ENCODE data around the gene SPATC1L.
"Not testable (repeated sequence)": the region's sequence is repeated elsewhere in the genome, so short reads cannot be mapped to it uniquely, and the experiment has no call there.

Gene SPATC1L

DNA sequence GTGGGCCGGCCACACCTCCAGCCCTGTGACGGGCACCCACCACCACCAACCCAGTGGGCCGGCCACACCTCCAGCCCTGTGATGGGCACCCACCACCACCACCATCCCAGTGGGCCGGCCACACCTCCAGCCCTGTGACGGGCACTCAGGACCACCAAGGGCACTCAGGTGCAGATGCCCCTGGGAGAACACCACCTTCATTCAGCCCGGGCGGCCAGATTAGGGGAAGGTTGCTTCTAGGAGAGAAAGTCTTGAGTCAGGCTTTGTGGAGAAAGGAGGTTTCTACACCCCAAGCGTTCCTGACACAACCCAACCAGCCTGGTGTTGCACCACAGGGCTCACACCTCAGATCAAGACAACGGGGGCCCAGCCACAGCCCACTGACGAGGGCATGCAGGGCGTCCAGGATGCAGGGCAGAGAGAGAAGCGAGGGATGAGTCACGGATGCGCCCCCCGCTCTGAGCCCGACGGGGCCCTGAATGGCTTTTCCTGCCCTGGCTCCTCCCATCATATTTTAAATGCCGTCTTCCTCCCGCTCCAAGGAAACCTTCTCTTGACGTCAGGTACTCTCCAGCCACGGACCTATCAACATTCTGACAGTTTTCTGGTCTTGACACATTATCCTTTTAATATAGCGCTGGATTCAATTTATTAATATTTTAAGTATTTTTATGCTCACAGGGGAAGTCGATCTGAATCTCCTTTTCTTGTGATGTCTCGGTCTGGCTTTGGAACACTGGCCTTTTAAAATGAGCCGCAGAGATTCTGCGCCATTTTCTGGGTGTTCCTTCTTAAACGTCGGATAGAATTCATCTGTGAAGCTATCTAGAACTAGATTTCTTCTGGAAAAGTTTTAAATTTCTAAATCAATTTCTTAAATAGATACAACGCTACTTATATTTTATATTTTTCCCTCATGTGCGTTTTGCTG, 631 bp upstream of the SPATC1L start:
- in situ Hi-C loops (cut with MboI; ENCODE audit: low sequenced_read_pairs), result no loop called here

DNA sequence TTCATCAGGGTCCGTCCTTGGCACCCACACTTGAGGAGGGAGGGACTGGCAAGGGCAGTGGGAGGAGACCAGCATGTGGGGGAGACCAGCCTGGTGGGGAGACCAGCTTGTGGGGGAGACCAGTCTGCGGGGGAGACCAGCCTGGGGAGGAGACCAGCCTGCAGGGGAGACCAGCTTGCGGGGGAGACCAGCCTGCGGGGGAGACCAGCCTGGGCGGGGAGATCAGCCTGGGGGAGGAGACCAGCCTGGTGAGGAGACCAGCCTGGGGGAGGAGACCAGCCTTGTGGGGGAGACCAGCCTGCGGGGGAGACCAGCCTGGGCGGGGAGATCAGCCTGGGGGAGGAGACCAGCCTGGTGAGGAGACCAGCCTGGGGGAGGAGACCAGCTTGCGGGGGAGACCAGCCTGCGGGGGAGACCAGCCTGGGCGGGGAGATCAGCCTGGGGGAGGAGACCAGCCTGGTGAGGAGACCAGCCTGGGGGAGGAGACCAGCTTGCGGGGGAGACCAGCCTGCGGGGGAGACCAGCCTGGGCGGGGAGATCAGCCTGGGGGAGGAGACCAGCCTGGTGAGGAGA, 836 bp downstream of the SPATC1L start:
- in situ Hi-C loops (cut with MboI; ENCODE audit: low sequenced_read_pairs), result not testable (repeated sequence)

DNA sequence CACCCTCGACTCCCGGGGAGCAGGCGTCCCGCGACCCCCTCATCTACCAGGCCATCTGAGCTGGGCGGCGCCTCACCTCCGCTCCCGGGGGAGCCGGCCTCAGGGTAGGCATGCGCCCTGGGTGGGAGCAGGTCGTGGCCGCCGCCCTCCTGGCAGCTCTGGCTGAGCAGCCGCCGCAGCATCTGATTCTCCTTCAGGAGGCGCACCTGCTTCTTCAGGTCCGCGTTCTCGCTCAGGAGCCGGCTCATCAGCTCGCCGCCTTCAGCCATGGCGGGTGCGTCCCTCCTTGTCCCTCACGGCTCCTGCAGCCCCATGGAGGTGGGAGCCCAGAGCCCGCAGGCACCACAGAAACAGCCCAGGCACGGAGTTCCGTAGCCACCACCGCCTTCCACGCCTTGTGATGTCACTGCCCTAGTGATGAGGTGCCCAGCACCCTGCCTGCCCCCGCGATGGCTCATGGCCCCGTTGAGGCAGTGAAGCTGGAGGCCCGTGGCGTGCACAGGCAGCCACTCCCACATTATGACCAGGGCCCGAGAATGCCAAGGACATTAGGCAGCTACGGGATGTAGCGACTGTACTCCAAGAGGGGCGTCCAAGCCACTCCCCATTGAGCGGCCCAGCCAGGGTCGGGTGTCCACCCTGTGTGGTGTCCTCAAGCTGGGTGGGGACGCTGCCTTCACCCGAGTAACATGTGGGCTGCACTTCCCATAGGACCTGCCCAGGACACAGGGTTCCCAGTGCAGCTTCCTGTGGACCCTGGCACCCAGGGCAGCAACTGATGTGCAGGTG, 1.5 kb downstream of the SPATC1L start:
- in situ Hi-C loops (cut with MboI; ENCODE audit: low sequenced_read_pairs), result no loop called here

DNA sequence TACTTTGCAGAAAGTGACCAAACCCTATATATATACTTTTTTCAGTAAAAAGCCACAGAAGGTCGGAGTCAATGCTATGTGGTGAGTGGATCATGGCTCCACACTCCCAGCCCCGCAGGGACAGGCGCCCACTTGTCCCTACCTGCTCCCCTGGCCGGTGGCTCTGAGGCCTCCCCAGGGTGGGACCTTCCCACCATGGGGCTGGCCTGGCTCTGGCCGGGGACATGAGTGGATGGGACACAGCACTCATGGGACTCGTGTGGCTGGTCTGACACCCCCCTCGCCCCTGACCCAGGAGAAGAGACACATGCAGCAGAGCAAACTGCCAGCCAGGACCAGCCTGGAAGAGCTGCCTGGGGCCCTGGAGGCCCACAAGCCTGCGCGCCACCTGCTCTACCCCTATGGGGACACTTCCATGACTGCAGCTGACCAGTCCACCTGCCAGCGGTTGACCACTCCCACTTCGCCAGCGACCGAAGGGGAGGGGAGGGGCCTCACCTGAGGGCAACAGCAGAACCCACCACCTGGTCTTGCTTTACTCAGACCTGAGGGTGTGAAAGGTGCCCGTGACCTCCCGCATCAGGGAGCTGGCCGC, 2.2 kb downstream of the SPATC1L start:
- in situ Hi-C loops (cut with MboI; ENCODE audit: low sequenced_read_pairs), result no loop called here

DNA sequence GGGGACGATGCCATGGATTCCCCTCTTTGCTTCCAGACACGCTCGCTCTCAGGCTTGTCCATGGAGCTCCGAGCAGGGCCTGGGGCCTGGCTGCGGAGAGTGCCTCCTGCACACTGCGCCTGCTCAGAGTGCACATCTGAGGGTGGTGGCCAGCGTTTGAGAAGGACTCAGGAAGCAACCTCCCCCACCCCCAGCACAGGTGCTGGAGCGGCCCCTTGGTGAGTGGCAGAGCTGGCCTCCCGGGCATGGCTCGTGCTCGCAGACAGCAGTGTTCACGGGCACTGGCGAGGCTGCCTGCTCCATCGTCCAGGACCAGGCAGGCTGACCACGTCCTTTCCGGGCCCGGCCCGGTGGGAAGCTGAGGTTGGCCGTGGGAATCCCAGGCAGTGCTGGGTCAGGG, 2.8 kb downstream of the SPATC1L start:
- in situ Hi-C loops (cut with MboI; ENCODE audit: low sequenced_read_pairs), result no loop called here

DNA sequence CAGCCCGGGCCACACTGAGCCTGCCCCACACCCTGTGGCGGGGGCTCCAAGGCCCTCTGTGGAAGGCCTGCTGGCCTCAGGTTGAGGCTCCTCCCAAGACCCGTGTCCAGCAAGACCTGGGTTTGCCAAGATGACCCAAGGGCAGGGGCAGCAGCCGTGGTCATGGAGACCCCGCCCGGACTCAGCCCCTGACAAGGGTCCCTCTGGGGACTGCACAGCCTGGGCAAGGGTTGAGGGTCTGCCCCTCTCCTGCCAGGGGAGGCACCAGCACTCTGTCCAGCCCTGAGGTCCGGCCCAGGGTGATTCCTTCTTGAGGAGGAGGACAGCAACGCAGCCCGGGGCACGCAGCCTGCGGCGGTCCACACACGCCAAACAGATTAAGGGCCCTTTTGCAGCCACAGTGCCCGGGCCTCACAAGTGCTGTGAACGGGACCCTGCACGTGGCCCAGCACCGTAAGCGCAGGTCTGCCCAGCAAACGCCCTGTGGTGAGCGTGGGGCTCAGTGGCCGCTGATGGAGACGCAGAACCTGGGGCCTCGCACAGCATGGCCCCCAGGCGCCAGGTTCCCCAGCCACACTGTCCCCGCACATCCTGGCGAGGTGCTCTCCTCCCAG, 3.4 kb downstream of the SPATC1L start:
- in situ Hi-C loops (cut with MboI; ENCODE audit: low sequenced_read_pairs), result no loop called here

DNA sequence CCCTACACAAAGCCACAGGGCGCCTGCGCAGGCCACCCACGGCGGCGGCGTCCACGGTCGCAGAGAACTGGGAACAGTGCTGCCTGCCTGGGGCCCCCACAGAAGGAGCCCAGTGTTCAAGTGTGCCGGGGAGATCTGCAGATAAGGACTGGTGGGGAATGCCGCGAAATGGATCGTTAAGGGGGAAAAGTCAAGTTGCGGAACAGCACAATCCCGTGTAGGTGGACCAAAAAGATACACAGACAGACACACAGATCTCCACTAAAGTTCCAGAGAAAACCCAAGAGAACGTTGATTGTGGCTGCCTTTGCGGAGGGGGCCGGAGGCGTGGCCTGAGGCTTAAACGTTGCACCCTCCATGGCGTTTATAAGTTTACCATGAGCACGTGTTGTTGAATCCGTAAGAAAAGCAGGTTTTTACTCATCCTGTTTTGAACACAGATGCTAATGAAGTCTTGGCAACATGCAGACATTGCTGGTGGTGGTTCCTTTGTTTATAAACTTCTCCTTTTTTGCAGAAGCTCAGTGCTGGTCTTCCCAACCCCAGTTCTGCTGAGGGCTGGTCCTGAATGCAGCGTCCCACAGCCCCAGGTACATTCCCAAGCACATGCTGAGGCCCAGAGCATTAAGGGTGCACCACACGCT, 4.1 kb downstream of the SPATC1L start:
- in situ Hi-C loops (cut with MboI; ENCODE audit: low sequenced_read_pairs), result no loop called here

DNA sequence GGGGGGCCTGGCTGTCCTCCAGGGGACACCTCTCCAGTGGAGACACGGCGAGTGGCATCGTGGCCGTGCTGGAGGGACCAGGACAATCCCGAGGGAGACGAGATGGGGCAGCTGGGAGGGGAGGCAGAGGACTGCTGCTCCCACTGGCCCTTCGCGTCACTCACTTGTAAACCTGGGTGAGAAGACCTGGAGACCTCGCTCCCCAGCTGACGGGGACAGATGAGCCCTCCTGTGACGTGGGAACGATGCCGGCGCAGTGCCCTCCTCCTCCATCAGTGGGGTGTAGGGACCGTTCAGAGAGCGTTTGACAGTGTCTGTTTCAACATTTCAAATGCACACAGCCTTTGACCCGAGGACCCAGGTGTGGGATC, 4.6 kb downstream of the SPATC1L start:
- in situ Hi-C loops (cut with MboI; ENCODE audit: low sequenced_read_pairs), result no loop called here

DNA sequence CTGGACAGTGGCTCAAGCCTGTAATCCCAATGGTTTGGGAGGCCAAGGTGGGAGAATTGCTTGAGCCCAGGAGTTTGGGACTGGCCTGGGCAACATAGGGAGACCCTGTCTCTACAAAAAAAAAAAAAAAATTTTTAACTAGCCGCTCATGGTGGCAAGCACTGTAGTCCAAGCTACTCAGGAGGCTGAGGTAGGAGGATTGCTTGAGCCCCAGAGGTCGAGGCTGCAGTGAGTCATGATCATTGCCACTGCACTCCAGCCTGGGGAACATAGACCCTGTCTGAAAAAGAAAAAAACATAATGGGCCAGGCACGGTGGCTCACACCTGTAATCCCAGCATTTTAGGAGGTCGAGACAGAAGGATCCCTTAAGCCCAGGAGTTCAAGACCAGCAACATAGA, 5.3 kb downstream of the SPATC1L start:
- in situ Hi-C loops (cut with MboI; ENCODE audit: low sequenced_read_pairs), result no loop called here

DNA sequence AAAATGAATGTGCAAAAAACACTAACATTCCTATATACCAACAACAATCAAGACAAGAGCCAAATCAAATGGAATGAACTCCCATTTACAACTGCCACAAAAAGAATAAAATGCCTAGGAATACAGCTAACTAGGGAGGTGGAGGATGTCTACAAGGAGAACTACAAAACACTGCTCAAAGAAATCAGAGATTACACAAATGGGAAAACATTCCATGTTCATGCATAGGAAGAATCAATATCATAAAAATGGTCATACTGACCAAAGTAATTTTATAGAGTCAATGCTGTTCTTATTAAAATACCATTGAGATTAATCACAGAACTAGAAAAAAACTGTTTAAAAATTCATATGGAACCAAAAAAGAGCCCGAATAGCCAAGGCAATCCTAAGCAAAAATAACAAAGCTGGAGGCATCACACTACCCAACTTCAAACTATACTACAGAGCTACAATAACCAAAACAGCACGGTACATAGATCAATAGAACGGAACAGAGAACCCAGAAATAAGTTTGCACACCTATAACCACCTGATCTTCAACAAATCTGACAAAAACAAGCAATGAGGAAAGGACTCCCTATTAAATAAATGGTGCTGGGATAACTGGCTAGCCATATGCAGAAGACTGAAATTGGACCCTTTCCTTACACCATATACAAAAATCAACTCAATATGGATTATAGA, 7.7 kb downstream of the SPATC1L start:
- in situ Hi-C loops (cut with MboI; ENCODE audit: low sequenced_read_pairs), result not testable (repeated sequence)

DNA sequence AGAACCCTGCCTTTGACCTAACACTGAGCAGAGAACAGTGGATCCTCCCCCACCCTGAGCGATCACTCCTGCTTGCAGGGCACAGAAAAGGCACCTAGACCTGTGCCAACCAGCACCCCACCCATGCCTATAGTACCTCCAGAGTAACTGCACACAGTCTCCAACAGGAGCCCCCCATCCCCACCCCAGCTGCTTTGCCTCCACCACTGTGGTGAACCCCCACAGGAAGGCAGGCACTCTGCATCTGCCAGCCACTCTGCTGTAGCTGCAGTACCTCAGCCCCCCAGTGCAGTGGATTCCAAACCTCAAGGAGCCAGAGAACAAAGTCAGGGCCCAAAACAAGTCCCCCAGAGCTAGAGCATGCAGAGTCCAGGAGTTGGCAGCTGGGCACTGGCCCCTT, 10.7 kb downstream of the SPATC1L start:
- in situ Hi-C loops (cut with MboI; ENCODE audit: low sequenced_read_pairs), result no loop called here

DNA sequence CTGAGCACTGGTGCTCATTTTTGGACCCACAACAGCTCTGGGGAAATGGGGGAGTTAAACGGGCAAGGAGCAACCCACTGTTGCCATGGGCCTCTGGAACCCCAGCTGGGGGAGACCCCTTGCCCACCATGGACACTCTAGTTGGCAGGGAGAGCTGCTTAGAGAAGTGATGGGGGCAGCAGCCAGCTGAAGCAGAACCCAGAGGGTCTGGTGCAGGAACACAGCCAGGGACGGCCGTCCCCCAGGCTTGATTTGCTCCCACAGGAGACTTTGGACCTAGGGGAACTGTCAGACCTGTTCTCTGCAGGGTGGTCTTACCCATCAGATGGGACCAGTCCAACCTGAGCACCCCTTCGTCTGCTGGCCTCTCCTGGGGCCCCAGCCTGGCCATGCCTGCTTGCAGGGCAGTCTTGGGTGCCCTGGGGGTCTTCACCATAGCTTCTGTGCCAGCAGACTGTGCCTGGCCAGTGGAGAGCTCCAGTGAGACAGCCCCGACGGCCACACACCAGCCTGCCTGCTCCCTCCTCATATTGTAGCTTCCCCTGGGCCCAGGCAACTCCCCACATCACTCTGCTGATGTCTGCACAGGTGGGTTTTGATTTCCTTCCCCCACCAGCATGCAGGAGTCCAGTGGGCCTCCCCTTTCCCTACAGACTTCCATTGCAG, 11.3 kb downstream of the SPATC1L start:
- in situ Hi-C loops (cut with MboI; ENCODE audit: low sequenced_read_pairs), result no loop called here

DNA sequence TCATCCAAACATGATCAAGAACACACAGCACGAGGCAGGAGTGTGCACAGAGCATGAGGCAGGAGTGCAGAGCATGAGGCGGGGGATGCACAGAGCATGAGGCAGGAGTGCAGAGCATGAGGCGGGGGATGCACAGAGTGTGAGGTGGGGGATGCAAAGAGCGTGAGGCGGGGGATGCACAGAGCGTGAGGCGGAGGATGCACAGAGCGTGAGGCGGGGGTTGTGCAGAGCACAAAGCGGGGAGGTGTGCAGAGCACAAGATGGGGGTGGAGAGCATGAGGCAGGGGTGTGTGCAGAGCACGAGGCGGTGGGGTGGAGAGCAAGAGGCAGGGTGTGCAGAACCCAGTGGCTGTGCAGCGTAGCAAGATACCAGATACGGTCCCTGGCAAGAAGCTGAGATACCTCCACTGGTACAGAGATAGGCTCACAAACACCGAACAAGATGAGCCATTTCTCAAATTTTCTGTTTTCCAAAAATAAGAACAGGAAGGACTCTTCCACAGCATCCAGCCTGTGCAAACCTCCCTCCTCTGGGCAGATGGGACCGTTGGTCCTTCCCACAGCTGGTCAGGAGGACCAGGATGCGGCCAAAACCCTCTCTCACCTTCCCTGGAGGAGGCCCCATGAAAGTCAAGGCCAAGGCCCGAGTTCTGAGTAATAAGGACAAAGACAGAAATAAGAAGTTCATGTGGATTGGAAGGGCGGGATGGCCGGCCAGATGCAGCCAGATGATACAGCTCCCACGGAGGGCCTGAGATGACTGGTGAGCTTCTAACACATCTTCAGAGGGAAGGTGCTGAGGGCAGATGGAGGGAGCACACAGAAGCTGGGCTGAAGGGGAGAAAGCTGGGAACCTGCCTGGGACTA, 12.0 kb downstream of the SPATC1L start:
- in situ Hi-C loops (cut with MboI; ENCODE audit: low sequenced_read_pairs), result no loop called here

DNA sequence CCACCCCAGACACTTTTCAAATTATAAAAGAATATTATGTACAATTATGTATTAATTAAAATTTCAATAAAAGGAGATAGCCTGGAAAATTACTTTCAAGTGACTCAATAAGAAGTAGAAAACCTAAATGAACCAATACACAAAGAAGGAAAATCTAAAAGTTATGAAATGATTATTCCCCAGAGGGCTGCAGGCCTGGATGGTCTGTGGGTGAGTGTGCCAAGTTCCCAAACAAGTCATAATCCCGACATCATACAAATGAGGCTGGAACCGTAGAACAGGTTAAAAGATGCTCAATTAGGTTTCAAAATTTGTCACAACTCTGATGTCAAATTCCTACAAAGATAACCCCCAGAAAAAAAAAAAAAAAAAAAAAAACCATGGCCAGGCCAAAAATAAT, 12.7 kb downstream of the SPATC1L start:
- in situ Hi-C loops (cut with MboI; ENCODE audit: low sequenced_read_pairs), result no loop called here

DNA sequence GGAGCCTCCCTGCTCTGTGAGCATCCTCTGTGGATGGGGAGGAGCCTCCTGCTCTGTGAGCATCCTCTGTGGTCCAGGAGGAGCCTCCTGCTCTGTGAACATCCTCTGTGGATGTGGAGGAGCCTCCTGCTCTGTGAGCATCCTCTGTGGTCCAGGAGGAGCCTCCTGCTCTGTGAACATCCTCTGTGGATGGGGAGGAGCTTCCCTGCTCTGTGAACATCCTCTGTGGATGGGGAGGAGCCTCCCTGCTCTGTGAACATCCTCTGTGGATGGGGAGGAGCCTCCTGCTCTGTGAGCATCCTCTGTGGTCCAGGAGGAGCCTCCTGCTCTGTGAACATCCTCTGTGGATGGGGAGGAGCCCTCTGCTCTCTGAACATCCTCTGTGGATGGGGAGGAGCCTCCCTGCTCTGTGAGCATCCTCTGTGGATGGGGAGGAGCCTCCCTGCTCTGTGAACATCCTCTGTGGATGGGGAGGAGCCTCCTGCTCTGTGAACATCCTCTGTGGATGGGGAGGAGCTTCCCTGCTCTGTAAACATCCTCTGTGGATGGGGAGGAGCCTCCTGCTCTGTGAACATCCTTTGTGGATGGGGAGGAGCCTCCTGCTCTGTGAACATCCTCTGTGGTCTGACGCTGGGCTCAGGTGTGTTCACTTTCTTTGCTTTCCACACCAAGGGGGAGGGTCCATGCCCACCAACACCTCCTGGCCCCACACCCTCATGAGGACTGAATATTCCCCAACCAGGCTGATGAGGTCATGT, 13.6 kb downstream of the SPATC1L start:
- in situ Hi-C loops (cut with MboI; ENCODE audit: low sequenced_read_pairs), result not testable (repeated sequence)

DNA sequence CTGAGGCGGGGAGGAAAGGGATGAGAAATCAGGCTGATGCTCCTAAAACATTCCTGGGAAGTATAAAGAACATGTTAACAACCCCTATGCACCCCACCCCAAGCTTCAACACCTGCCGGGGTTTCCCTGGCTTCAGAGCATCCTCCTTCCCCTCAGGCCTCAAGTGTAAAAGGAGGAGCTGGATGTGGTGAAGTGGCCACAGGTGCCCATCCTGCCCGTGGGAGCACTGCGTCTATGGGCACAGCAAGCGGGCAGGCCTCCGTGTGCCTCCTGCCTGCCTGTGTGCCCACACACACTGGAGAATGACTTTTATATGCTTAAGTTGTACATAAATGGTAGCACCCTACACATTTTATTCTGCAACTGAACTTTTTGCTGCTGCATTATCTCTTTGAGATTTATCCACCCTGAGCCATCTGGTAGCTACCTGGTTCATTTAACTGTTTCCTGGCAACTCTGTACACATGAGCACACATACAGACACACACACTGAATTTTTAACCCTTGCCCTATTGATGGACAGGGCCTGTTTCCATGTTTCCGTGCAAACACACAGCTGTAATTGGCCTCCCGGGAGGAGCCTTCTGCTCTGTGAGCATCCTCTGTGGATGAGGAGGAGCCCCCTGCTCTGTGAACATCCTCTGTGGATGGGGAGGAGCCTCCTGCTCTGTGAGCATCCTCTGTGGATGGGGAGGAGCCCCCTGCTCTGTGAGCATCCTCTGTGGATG, 15.4 kb downstream of the SPATC1L start:
- in situ Hi-C loops (cut with MboI; ENCODE audit: low sequenced_read_pairs), result no loop called here

DNA sequence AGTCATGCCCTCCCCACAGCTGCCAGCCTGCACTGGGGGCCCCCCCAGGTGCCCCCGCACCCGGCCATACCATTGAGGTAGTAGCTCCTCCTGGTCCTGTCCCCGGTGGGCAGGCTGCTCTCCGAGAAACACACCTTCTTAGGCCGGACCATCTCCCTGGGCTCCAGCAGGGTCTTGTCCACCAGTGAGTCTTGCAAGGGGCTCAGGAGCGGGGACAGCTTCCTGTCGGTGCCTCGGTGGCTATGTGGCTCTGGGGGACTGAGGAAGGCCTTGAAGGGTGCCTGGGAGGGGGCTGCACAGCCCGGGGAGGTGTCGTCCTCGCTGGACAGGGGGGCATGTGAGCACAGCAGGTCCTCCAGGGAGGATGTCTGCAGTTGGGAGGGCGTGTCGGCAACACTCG, 16.0 kb downstream of the SPATC1L start:
- in situ Hi-C loops (cut with MboI; ENCODE audit: low sequenced_read_pairs), result no loop called here

Data from hTERT RPE-1 (cell line).